ENCODE results near the gene CLVS2. TPM values are rescaled to one million over a fixed set of nuclear protein-coding genes. Genes with fewer than 3 reads are reported as not detected.

Gene CLVS2
- total and polyA plus RNA-seq, 2 donors from 2014 or later: not detected

- no peak for FAIRE-seq
- Histone ChIP-seq H3K9ac (ENCODE audit: low read length in 3 of 3) (no peak overlapping the region), H3K4me3 (ENCODE audit: low read length in 3 of 3) (no peak overlapping the region), H3K27me3 (ENCODE audit: control insufficient read depth, insufficient read depth, low read length) (no peaks in the 10 kb centered on the region), H3K4me1 (ENCODE audit: control insufficient read depth in 2 of 3, insufficient read depth in 2 of 3, low read depth in 1 of 3, low read length in 3 of 3) (no peaks in the 10 kb centered on the region), H3K9me3 (ENCODE audit: control insufficient read depth in 2 of 3, insufficient read depth in 1 of 3, low read length in 3 of 3) (no peaks in the 10 kb centered on the region), H3K27ac (ENCODE audit: low read depth in 2 of 2, low read length in 2 of 2) (no peak overlapping the region), H3K36me3 (ENCODE audit: control insufficient read depth in 2 of 3, insufficient read depth in 3 of 3, low read length in 3 of 3) (no peaks in the 10 kb centered on the region)
- TF ChIP-seq CTCF (IDR thresholded peaks at IDR 0.05; ENCODE audit: borderline replicate concordance, extremely low read depth, insufficient read depth): no peak
- DNase-seq: no peak
- intact Hi-C loops (cut with DNase I): no loop called here
Measured at GRCh38 chr6:123042401-123042800, 46.4 kb downstream of the CLVS2 start.

GRCh38 chr6:123044341-123044860 is 48.4 kb downstream of the CLVS2 start:
- no peak overlapping the region for H3K27ac ChIP-seq (ENCODE audit: low read depth in 2 of 2, low read length in 2 of 2)
- H3K9me3 ChIP-seq (ENCODE audit: control insufficient read depth in 2 of 3, insufficient read depth in 1 of 3, low read length in 3 of 3): no peaks in the 10 kb centered on the region
- H3K36me3 ChIP-seq (ENCODE audit: control insufficient read depth in 2 of 3, insufficient read depth in 3 of 3, low read length in 3 of 3): no peaks in the 10 kb centered on the region
- FAIRE-seq (no peak), DNase-seq (no peak)
- intact Hi-C loops (cut with DNase I): no loop called here
- no peaks in the 10 kb centered on the region for H3K27me3 ChIP-seq (ENCODE audit: control insufficient read depth, insufficient read depth, low read length)
- H3K4me3 ChIP-seq (ENCODE audit: low read length in 3 of 3): no peak overlapping the region
- no peak overlapping the region for H3K9ac ChIP-seq (ENCODE audit: low read length in 3 of 3)
- no peak for TF ChIP-seq CTCF (IDR thresholded peaks at IDR 0.05; ENCODE audit: borderline replicate concordance, extremely low read depth, insufficient read depth)
- H3K4me1 ChIP-seq (ENCODE audit: control insufficient read depth in 2 of 3, insufficient read depth in 2 of 3, low read depth in 1 of 3, low read length in 3 of 3): no peaks in the 10 kb centered on the region

- intact Hi-C loops (cut with DNase I): no loop called here
- FAIRE-seq (no peak), DNase-seq (peak in 3 of 5 donors; percentile 11 to 24 (median 14))
- H3K27ac ChIP-seq (ENCODE audit: low read depth in 2 of 2, low read length in 2 of 2): no peak overlapping the region
- no peak for TF ChIP-seq CTCF (IDR thresholded peaks at IDR 0.05; ENCODE audit: borderline replicate concordance, extremely low read depth, insufficient read depth)
- H3K4me1 ChIP-seq (ENCODE audit: control insufficient read depth in 2 of 3, insufficient read depth in 2 of 3, low read depth in 1 of 3, low read length in 3 of 3): no peaks in the 10 kb centered on the region
- no peaks in the 10 kb centered on the region for H3K36me3 ChIP-seq (ENCODE audit: control insufficient read depth in 2 of 3, insufficient read depth in 3 of 3, low read length in 3 of 3)
- no peak overlapping the region for H3K4me3 ChIP-seq (ENCODE audit: low read length in 3 of 3)
- no peaks in the 10 kb centered on the region for H3K27me3 ChIP-seq (ENCODE audit: control insufficient read depth, insufficient read depth, low read length)
- H3K9me3 ChIP-seq (ENCODE audit: control insufficient read depth in 2 of 3, insufficient read depth in 1 of 3, low read length in 3 of 3): no peaks in the 10 kb centered on the region
- H3K9ac ChIP-seq (ENCODE audit: low read length in 3 of 3): no peak overlapping the region
Measured at GRCh38 chr6:123053602-123054225, 57.7 kb downstream of the CLVS2 start.
